ENCODE results near the gene NANS. TPM values are rescaled to one million over a fixed set of nuclear protein-coding genes. Genes with fewer than 3 reads are reported as not detected.
A peak's percentile ranks its signal among the peaks of the same experiment; 100 is the strongest.
"Not testable (repeated sequence)": the region's sequence is repeated elsewhere in the genome, so short reads cannot be mapped to it uniquely, and the experiment has no call there.

NANS gene
- total and polyA plus RNA-seq, 2 donors, result 36.3 to 38.0 TPM

GRCh38 chr9:98087420-98088354, 31.2 kb downstream of the NANS start:
- Histone ChIP-seq H3K36me3 (ENCODE audit: control insufficient read depth in 2 of 2, insufficient read depth in 2 of 2, low read length in 1 of 2) (peaks cover 34 to 43% of the 10 kb centered on the region in 2 donors), H3K9me3 (ENCODE audit: control insufficient read depth in 2 of 2, insufficient read depth in 1 of 2, low read length in 1 of 2) (no peaks in the 10 kb centered on the region), H3K27me3 (ENCODE audit: control insufficient read depth in 2 of 2, insufficient read depth in 1 of 2, low read length in 1 of 2) (no peaks in the 10 kb centered on the region), H3K4me1 (ENCODE audit: control insufficient read depth in 2 of 2, insufficient read depth in 2 of 2, low read length in 2 of 2) (peaks cover 2 to 33% of the 10 kb centered on the region in 2 donors), H3K4me3 (ENCODE audit: low read length in 2 of 2) (peak overlapping the region in 1 of 2 donors; percentile 29), H3K27ac (ENCODE audit: low read depth in 1 of 2, low read length in 1 of 2) (peak overlapping the region; percentile 46 to 53)
- peak in 4 of 9 donors; percentile 67 to 88 (median 86) for DNase-seq (ENCODE audit: low read depth in 6 of 9, low spot score in 9 of 9)
- 88% methylated on average over 92 of the region's 92 CpGs for WGBS

DNA sequence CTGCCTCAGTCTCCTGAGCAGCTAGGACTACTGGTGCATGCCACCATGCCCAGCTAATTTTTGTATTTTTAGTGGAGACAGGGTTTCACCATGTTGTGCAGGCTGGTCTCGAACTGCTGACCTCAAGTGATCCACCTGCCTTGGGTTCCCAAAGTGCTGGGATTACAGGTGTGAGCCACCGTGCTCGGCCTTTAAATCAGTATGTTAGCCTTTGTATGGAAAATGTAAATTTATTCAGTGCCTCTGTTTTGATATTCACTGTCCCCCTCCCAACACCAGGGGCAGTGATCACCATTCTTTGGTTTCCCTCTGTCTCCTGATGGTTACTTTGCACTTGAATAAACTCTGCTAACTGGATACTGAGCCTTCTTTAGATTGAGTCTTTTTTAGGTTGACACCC, 34.1 kb downstream of the NANS start:
- H3K4me3 ChIP-seq (ENCODE audit: low read length in 2 of 2); H3K9me3 ChIP-seq (ENCODE audit: control insufficient read depth in 2 of 2, insufficient read depth in 1 of 2, low read length in 1 of 2); DNase-seq (ENCODE audit: low read depth in 6 of 9, low spot score in 9 of 9); H3K27me3 ChIP-seq (ENCODE audit: control insufficient read depth in 2 of 2, insufficient read depth in 1 of 2, low read length in 1 of 2); H3K27ac ChIP-seq (ENCODE audit: low read depth in 1 of 2, low read length in 1 of 2): not testable (repeated sequence)
- Histone ChIP-seq H3K36me3 (ENCODE audit: control insufficient read depth in 2 of 2, insufficient read depth in 2 of 2, low read length in 1 of 2) (peaks cover 39 to 41% of the 10 kb centered on the region in 2 donors), H3K4me1 (ENCODE audit: control insufficient read depth in 2 of 2, insufficient read depth in 2 of 2, low read length in 2 of 2) (peaks cover 6 to 47% of the 10 kb centered on the region in 2 donors)
- 99% methylated on average over 3 of the region's 3 CpGs for WGBS

DNA sequence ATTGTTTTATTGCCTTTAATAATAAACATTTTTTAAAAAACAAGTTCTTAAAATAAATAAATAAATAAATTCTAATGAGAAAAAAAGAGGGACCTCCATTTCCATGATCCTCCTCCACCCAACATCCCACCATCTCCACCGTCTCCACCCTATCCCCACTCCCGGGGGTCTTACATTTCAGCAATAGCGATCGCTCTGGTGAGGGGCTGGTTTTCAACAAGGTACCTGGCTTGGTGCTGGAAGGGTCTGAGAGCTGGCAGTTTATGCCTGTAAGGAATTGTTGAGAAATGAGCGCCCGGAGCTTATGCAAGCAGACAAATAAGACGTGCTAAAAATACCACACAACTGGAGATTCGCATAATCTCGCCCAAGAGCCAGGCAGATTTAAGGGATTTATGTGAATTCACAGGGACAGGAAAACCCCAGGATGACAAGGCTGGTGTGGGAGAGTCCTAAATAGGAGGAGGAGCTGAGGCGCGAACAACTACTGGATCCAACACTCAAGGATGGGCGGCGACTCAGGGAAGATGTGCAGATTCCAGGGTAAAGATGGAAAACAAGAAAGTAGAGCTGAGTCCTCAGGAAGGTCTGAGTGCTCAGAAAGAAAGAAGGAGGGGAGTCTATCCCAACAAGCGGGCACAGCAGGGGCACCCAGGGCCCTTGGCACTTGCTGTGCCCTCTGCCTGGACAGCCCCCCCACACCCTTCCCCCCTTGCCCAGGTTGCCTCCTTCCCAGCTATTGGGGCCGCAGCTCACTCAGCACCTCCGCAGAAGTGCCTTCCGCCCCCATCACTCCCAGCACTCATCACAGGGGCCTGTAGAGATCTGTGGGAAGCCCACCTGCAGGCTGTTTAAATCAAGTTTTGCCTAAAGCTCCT, 35.4 kb downstream of the NANS start:
- peaks cover 40% of the 10 kb centered on the region in 2 donors for H3K36me3 ChIP-seq (ENCODE audit: control insufficient read depth in 2 of 2, insufficient read depth in 2 of 2, low read length in 1 of 2)
- peaks cover 6 to 44% of the 10 kb centered on the region in 2 donors for H3K4me1 ChIP-seq (ENCODE audit: control insufficient read depth in 2 of 2, insufficient read depth in 2 of 2, low read length in 2 of 2)
- no peaks in the 10 kb centered on the region for H3K9me3 ChIP-seq (ENCODE audit: control insufficient read depth in 2 of 2, insufficient read depth in 1 of 2, low read length in 1 of 2)
- peak overlapping the region; percentile 44 to 57 for H3K27ac ChIP-seq (ENCODE audit: low read depth in 1 of 2, low read length in 1 of 2)
- H3K4me3 ChIP-seq (ENCODE audit: low read length in 2 of 2), result peak overlapping the region in 1 of 2 donors; percentile 45
- no peaks in the 10 kb centered on the region for H3K27me3 ChIP-seq (ENCODE audit: control insufficient read depth in 2 of 2, insufficient read depth in 1 of 2, low read length in 1 of 2)
- DNase-seq (ENCODE audit: low read depth in 6 of 9, low spot score in 9 of 9), result no peak
- WGBS, result 93% methylated on average over 17 of the region's 17 CpGs

- H3K4me1 ChIP-seq (ENCODE audit: control insufficient read depth in 2 of 2, insufficient read depth in 2 of 2, low read length in 2 of 2), result peaks cover 10 to 45% of the 10 kb centered on the region in 2 donors
- H3K9me3 ChIP-seq (ENCODE audit: control insufficient read depth in 2 of 2, insufficient read depth in 1 of 2, low read length in 1 of 2), result no peaks in the 10 kb centered on the region
- H3K4me3 ChIP-seq (ENCODE audit: low read length in 2 of 2), result no peak overlapping the region
- H3K27ac ChIP-seq (ENCODE audit: low read depth in 1 of 2, low read length in 1 of 2), result peak overlapping the region; percentile 44 to 74
- peaks cover 34 to 42% of the 10 kb centered on the region in 2 donors for H3K36me3 ChIP-seq (ENCODE audit: control insufficient read depth in 2 of 2, insufficient read depth in 2 of 2, low read length in 1 of 2)
- no peaks in the 10 kb centered on the region for H3K27me3 ChIP-seq (ENCODE audit: control insufficient read depth in 2 of 2, insufficient read depth in 1 of 2, low read length in 1 of 2)
- DNase-seq (ENCODE audit: low read depth in 6 of 9, low spot score in 9 of 9), result peak in 4 of 9 donors; percentile 60 to 85 (median 71)
- 79% methylated on average over 11 of the region's 11 CpGs for WGBS
These were observed 36.0 kb downstream of the NANS start for GRCh38 chr9:98092613-98092931.

DNA sequence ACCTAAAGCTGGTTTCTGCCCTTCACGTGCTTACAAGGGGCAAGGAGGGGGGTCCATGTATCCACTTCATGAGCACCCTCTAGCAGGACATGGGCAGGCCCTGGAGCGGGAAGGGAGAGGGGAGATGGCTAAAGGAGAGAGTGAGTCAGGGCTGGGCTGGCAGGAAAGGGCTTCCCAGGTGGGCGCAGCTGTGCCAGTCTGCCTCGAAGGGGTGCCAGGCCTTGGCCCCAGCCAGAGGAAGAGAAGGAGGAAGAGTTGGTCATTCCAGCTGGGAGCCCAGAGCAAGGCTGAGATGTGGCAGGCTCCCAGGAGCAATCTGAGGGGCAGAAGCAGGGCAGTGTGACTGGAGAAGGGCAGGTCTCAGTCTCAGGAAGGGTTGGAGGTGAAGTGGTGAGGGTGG, 37.8 kb downstream of the NANS start:
- Histone ChIP-seq H3K4me1 (ENCODE audit: control insufficient read depth in 2 of 2, insufficient read depth in 2 of 2, low read length in 2 of 2) (peaks cover 25 to 57% of the 10 kb centered on the region in 2 donors), H3K9me3 (ENCODE audit: control insufficient read depth in 2 of 2, insufficient read depth in 1 of 2, low read length in 1 of 2) (no peaks in the 10 kb centered on the region), H3K36me3 (ENCODE audit: control insufficient read depth in 2 of 2, insufficient read depth in 2 of 2, low read length in 1 of 2) (peaks cover 34 to 50% of the 10 kb centered on the region in 2 donors), H3K27ac (ENCODE audit: low read depth in 1 of 2, low read length in 1 of 2) (peak overlapping the region in 1 of 2 donors; percentile 43), H3K4me3 (ENCODE audit: low read length in 2 of 2) (no peak overlapping the region), H3K27me3 (ENCODE audit: control insufficient read depth in 2 of 2, insufficient read depth in 1 of 2, low read length in 1 of 2) (no peaks in the 10 kb centered on the region)
- DNase-seq (ENCODE audit: low read depth in 6 of 9, low spot score in 9 of 9), result no peak
- WGBS, result 88% methylated on average over 4 of the region's 4 CpGs

GRCh38 chr9:98094851-98095250, 38.3 kb downstream of the NANS start:
- peaks cover 34 to 51% of the 10 kb centered on the region in 2 donors for H3K36me3 ChIP-seq (ENCODE audit: control insufficient read depth in 2 of 2, insufficient read depth in 2 of 2, low read length in 1 of 2)
- H3K27ac ChIP-seq (ENCODE audit: low read depth in 1 of 2, low read length in 1 of 2), result peak overlapping the region in 1 of 2 donors; percentile 3
- 99% methylated on average over 16 of the region's 16 CpGs for WGBS
- H3K4me3 ChIP-seq (ENCODE audit: low read length in 2 of 2), result no peak overlapping the region
- no peak for DNase-seq (ENCODE audit: low read depth in 6 of 9, low spot score in 9 of 9)
- H3K9me3 ChIP-seq (ENCODE audit: control insufficient read depth in 2 of 2, insufficient read depth in 1 of 2, low read length in 1 of 2), result no peaks in the 10 kb centered on the region
- H3K4me1 ChIP-seq (ENCODE audit: control insufficient read depth in 2 of 2, insufficient read depth in 2 of 2, low read length in 2 of 2), result peaks cover 30 to 59% of the 10 kb centered on the region in 2 donors
- H3K27me3 ChIP-seq (ENCODE audit: control insufficient read depth in 2 of 2, insufficient read depth in 1 of 2, low read length in 1 of 2), result no peaks in the 10 kb centered on the region

GRCh38 chr9:98095401-98095800, 38.9 kb downstream of the NANS start:
- 96% methylated on average over 7 of the region's 7 CpGs for WGBS
- peaks cover 34 to 63% of the 10 kb centered on the region in 2 donors for H3K4me1 ChIP-seq (ENCODE audit: control insufficient read depth in 2 of 2, insufficient read depth in 2 of 2, low read length in 2 of 2)
- no peak overlapping the region for H3K27ac ChIP-seq (ENCODE audit: low read depth in 1 of 2, low read length in 1 of 2)
- H3K36me3 ChIP-seq (ENCODE audit: control insufficient read depth in 2 of 2, insufficient read depth in 2 of 2, low read length in 1 of 2), result peaks cover 34 to 52% of the 10 kb centered on the region in 2 donors
- H3K4me3 ChIP-seq (ENCODE audit: low read length in 2 of 2), result no peak overlapping the region
- H3K27me3 ChIP-seq (ENCODE audit: control insufficient read depth in 2 of 2, insufficient read depth in 1 of 2, low read length in 1 of 2), result no peaks in the 10 kb centered on the region
- H3K9me3 ChIP-seq (ENCODE audit: control insufficient read depth in 2 of 2, insufficient read depth in 1 of 2, low read length in 1 of 2), result no peaks in the 10 kb centered on the region
- no peak for DNase-seq (ENCODE audit: low read depth in 6 of 9, low spot score in 9 of 9)

DNA sequence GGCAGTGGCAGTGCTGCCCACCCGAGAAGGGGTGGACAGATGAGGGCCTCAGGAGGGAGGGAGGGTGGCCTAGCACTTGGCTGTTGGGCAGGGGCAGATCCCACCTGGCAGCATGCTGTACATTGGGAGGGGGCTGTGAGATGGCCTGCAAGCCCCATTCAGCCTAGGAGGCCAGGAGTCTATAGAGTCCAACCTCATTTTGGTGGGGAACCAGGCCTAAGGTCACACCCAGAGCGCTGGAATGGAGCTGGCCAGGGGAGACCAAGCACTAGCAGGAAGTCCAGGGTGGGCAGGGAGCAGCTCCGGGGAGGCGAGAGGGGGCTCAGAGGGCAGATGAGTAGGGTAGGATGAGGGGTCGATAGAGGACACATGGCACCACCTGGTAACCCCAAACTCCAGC, 39.6 kb downstream of the NANS start:
- Histone ChIP-seq H3K27me3 (ENCODE audit: control insufficient read depth in 2 of 2, insufficient read depth in 1 of 2, low read length in 1 of 2) (no peaks in the 10 kb centered on the region), H3K36me3 (ENCODE audit: control insufficient read depth in 2 of 2, insufficient read depth in 2 of 2, low read length in 1 of 2) (peaks cover 34 to 52% of the 10 kb centered on the region in 2 donors), H3K4me3 (ENCODE audit: low read length in 2 of 2) (no peak overlapping the region), H3K4me1 (ENCODE audit: control insufficient read depth in 2 of 2, insufficient read depth in 2 of 2, low read length in 2 of 2) (peaks cover 36 to 67% of the 10 kb centered on the region in 2 donors), H3K9me3 (ENCODE audit: control insufficient read depth in 2 of 2, insufficient read depth in 1 of 2, low read length in 1 of 2) (no peaks in the 10 kb centered on the region), H3K27ac (ENCODE audit: low read depth in 1 of 2, low read length in 1 of 2) (no peak overlapping the region)
- 98% methylated on average over 5 of the region's 5 CpGs for WGBS
- DNase-seq (ENCODE audit: low read depth in 6 of 9, low spot score in 9 of 9), result no peak

Data from thymus (tissue), 11 donors.